ENCODE measurements around the gene ALPK3.

GRCh38 chr15:84791763-84792162, 25.4 kb upstream of the ALPK3 start:
- TF ChIP-seq, protein P1, sequence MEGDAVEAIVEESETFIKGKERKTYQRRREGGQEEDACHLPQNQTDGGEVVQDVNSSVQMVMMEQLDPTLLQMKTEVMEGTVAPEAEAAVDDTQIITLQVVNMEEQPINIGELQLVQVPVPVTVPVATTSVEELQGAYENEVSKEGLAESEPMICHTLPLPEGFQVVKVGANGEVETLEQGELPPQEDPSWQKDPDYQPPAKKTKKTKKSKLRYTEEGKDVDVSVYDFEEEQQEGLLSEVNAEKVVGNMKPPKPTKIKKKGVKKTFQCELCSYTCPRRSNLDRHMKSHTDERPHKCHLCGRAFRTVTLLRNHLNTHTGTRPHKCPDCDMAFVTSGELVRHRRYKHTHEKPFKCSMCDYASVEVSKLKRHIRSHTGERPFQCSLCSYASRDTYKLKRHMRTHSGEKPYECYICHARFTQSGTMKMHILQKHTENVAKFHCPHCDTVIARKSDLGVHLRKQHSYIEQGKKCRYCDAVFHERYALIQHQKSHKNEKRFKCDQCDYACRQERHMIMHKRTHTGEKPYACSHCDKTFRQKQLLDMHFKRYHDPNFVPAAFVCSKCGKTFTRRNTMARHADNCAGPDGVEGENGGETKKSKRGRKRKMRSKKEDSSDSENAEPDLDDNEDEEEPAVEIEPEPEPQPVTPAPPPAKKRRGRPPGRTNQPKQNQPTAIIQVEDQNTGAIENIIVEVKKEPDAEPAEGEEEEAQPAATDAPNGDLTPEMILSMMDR (conservative IDR thresholded peaks at IDR 0.05; ENCODE audit: low read depth in 2 of 2): no peak
- no peak for TF ChIP-seq EZH2 (IDR thresholded peaks at IDR 0.05; ENCODE audit: low read depth, unreplicated experiment)
- TF ChIP-seq REST (IDR thresholded peaks at IDR 0.05; ENCODE audit: unreplicated experiment): no peak
- no peak for TF ChIP-seq NANOG (IDR thresholded peaks at IDR 0.05; ENCODE audit: borderline replicate concordance)
- no peak for TF ChIP-seq CREB1 (CRISPR knock-in tag; IDR thresholded peaks at IDR 0.05; ENCODE audit: low read depth)
- TF ChIP-seq EZH2phosphoT487 (IDR thresholded peaks at IDR 0.05; ENCODE audit: unreplicated experiment): no peak
- TF ChIP-seq, protein P2, sequence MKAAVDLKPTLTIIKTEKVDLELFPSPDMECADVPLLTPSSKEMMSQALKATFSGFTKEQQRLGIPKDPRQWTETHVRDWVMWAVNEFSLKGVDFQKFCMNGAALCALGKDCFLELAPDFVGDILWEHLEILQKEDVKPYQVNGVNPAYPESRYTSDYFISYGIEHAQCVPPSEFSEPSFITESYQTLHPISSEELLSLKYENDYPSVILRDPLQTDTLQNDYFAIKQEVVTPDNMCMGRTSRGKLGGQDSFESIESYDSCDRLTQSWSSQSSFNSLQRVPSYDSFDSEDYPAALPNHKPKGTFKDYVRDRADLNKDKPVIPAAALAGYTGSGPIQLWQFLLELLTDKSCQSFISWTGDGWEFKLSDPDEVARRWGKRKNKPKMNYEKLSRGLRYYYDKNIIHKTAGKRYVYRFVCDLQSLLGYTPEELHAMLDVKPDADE (IDR thresholded peaks at IDR 0.05): no peak
- no peak for TF ChIP-seq POLR2AphosphoS5 (IDR thresholded peaks at IDR 0.05; ENCODE audit: low read depth)
- no peak for TF ChIP-seq JUNB (IDR thresholded peaks at IDR 0.05; ENCODE audit: unreplicated experiment)

All from GM23338 (cell line).